Stimulated activated CD4-positive, alpha-beta T cell treated with anti-CD3 and anti-CD28 coated beads, Interleukin-1b, Interleukin-23, amount 100 ng/mL, for 4 hours (primary cell): ENCODE data around the gene MRPS21.
A peak's percentile ranks its signal among the peaks of the same experiment; 100 is the strongest.
"Not testable (repeated sequence)": the region's sequence is repeated elsewhere in the genome, so short reads cannot be mapped to it uniquely, and the experiment has no call there.

ENCODE experiments used
- DNase-seq, 2 donors: peaks; one replicate each; pipeline ENCODE4 v3.0.0-alpha.2; 2020; ENCODE audit warnings: low read depth in 2 of 2

MRPS21 gene

DNA sequence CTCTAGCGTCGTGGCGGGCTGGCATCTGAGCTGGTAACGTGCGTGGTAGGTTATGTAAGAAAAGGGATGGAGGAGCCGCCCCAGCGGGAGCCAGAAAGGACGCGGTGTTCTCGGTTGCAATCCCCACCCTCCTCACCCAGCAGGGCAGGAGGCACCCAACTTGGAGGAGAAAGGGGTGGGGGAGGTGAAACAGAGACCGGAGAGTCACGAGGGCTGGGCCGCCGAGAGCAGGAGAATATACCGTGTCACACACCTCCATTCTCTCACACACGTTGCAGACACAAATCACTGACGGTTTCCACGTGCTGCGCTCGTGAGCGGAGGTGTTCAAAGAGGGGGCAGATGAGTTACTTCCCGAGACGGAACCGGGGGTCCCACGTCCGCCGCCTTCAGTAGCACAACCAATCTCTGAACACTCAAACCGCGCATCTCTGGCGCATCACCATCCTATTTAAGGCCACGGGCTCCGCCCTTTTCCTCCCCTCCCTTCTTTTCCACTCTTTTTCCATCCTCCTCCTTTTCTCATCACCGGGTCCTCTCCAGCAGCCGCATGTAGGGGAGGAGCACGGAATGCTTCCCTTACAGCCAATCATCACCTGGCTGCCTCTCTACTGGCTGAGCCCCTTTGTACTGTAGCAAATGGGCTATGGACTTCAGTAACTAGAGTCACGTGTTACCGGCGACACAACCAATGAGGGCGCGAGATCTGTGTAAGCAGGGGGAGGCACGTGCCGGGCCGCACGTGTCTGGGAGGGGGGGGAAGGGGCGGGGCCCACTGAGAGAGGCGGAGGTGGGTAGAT lies 11.7 kb upstream of the MRPS21 start, which contains the start of gene CIART:
CIART (plus strand) TSS at position 797 of the 800 bp plus-strand sequence. CDS start 714 bp downstream, outside the sequence.
- DNase-seq: peak; percentile 60 to 75

DNA sequence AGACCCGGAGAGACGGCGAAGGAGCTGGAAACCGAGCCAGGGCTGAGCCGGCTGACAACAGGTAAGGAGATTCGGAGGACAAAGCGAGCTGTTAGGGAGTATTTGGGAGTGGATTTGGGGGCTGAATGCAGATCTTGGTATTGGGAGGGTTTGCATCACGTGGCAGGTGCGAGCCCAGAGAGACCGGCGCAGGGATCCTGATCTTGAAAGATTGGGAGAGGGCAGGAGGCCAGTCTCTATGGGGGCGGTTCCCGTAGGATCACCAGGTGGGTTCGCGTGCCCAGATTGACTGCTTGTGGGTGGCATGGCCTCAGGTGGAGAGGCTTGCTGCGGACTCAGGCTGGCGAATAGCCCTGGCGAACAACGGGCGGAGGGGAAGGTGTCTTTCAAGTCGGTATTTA lies 11.1 kb upstream of the MRPS21 start:
- DNase-seq: no peak

DNA sequence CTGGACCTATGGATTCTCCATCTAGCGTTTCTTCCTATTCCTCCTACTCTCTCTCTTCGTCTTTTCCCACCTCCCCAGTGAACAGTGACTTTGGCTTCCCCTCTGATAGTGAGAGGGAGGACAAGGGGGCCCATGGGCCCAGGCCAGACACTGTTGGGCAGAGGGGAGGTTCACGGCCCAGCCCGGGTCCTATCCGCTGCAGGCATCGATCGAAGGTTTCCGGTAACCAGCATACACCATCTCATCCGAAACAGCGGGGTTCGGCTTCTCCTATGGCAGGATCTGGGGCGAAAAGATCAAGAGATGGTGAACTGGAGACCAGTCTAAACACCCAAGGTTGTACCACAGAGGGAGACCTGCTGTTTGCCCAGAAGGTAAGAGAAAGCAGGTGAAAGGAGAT lies 10.4 kb upstream of the MRPS21 start:
- DNase-seq: no peak

DNA sequence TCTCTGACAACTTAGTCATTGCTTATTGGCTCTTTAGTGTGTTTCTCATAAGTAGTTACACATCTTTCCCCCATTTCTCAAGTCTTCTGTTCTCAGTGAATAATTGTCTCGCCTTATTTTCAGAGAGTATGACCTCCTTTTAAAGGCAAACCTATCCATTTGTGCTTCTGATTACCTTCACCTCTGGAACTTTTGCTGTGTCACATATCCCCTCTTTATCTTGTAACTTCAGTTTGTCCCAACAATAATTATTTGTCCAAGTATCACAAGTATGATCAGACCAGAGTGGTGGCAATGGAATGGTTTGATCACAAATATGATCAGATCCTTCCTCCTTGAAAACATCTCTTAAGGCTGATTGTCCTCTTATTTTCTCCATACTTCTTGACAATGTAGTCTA lies 5.3 kb upstream of the MRPS21 start:
- no peak for DNase-seq

DNA sequence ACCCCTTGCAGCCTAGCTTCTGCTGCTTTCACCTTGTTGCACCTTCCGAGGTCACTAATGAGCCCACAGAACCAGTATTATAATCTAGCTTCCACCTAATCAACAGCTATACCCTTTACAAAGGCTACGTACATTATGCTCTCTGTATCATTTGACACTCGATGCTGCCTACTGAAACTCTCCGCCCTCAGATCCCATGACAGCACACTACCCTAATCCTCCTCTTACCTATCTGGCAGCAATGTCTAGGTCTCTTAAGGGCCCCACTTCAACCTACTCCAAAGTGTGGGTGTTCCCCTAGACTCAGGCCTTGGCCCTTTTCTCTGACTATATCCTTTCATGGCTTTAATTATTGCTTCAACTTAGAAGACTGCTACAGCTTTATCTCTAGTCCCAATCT lies 4.8 kb upstream of the MRPS21 start:
- no peak for DNase-seq

DNA sequence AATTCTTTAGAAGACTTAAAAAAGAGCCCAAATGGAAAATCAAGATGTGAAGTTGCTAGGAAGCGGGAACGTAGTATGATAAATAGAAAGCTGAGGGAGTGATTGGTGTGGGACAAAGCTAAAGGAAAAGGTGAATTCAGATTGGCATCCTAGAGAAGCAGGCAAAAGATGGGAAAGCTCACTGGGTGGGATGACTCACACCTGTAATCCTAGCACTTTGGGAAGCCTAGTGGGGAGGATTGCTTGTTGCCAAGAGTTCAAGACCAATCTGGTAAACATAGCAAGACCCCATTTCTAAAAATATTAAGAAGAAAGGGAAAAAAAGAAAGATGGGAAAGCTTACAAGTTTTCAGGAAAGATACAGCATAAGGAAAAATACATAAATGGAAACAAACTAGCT lies 1.8 kb downstream of the MRPS21 start:
- DNase-seq: no peak

DNA sequence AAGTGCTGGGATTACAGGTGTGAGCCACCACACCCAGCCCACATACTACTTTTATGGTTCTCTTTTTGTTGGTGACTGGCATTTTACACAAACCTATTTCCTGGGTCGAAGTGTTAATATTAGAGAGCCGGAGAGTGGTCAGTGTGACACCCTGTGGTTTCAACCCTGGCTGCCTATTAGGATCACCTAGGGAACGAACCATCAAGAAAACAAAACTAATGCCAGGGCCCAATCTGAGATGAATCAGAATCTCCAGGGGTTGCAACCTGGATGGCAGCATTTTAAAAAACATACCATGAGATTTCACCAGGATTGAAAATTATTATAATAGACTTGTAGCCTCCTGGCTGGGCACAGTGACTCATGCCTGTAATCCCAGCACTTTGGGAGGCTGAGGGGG lies 6.1 kb downstream of the MRPS21 start:
- no peak for DNase-seq

DNA sequence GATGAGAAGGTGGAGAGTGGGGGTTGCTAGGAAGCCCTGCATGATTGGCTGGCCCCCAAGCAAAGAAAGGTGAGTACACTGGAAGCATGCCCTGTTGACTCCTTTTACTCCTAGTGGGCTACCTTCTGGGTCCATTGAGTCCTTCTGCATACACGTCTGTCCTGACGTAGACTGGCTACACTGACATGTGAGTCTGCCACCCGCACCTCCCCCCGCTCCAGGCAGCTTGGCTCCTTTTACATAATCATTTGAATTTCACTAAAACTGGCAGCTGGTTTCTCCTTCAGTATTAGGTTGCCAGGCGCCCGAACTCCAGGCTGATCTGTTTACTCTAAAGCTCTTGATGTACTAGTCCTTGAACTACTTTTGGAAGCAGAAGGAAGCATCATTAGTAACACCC lies 8.7 kb downstream of the MRPS21 start:
- DNase-seq: no peak

DNA sequence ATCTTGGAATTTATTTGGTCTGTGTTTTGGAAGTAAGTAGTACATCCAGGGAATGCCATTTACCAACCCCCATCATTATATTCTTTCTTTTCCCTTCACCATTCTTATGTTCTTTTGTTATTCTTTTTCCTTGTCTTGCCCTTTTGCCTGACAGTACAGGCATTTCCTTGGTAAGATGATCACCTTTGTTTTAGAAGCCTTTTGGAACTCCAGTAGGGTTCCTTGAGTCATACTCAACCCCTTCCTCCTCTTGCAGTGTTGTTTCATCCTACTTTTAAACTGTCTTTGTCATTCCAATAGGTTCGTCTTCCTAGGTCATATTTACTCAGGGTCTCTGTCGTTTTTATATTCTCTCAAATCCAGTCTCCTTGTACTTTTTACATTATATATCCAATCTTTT lies 9.2 kb downstream of the MRPS21 start:
- DNase-seq: no peak

DNA sequence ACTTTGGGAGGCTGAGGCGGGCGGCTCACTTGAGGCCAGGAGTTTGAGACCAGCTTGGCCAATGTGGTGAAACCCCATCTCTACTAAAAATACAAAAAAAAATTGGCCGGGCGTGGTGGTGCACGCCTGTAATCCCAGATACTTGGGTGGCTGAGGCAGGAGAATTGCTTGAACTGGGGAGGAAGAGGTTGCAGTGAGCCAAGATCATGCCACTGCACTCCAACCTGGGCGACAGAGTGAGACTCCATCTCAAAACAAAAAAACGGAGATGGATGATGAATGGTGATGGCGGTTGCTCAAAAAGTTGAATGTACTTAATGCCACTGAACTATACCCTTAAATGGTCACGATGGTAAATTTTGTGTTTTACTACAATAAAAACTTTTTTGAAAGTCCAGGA lies 14.9 kb downstream of the MRPS21 start:
- DNase-seq: not testable (repeated sequence)

DNA sequence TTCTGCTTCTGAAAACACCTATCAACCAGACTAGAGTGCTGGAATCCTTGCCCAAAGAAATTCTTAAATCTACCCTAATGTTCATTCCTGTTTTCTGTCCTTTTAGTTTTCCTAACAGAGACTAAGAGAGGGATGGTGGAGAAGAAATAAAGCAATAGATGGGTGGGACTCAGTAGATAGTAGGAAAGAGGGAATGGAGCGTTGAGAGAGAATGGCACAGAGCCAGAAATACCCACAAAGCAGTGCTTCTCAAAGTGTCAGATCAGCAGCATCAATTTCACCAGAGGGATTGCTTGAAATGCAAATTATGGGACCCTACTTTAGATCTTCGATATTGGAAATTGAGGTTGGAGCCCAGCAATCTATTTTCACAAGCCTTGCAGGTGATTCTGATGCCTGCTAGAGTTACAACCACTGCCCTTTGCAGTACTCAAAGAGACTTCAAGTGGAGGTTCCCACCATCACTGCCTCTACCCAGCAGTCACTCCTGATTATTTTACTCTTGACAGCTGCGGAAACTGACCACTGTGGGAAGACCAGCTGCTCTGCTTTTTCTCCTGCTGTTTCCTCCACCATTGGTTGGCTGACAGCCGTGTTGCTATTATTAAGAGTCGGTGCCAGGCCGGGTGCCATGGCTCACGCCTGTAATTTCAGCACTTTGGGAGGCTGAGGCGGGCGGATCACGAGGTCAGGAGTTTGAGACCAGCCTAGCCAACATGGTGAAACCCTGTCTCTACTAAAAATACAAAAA lies 16.3 kb downstream of the MRPS21 start:
- DNase-seq: no peak

DNA sequence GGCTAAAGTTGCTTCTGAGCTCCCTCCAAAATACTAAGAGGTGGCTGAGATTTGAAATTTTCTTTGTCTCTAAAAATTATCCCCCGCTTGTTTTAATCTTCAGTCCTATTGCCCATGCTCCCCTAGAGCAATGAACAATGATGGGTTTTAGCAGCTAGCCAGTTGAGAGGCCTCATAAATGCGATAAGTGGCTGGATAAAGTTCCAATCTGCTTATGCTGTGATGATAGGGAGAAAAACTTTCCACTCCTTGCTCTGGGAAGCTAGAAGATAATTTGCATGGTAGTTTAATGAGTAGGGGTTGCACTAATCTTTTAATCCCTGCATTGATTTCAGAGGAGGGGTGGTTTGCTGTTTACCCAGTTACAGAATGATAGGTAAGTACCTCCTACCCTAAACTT lies 18.1 kb downstream of the MRPS21 start:
- DNase-seq: no peak

DNA sequence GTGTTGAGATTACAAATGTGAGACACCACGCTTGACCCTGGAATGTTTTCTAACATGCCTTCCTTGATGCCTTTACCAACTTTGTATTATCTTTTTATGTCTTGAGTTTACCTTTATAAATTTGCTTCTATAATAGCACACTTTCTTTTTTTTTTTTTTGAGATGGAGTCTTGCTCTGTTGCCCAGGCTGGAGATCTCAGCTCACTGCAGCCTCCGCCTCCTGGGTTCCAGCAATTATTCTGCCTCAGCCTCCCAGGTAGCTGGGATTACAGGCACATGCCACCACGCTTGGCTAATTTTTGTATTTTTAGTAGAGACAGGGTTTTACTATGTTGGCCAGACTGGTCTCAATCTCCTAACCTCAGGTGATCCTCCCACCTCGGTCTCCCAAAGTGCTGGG lies 21.0 kb downstream of the MRPS21 start:
- DNase-seq: not testable (repeated sequence)

DNA sequence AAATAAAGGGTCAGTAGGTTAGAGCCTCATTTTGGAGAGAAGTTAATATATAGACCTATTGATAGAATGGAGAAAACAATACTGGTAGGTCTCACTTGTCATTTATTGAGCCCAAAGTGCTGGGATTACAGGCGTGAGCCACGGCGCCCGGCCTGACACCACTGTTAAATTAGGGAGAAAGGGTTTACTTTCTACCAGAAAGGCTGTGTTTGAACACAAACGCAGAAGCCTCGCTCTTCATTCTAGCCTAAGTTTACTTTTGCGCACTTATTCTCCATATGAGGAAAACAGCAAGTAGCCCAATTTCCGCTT lies 27.0 kb downstream of the MRPS21 start:
- no peak for DNase-seq

DNA sequence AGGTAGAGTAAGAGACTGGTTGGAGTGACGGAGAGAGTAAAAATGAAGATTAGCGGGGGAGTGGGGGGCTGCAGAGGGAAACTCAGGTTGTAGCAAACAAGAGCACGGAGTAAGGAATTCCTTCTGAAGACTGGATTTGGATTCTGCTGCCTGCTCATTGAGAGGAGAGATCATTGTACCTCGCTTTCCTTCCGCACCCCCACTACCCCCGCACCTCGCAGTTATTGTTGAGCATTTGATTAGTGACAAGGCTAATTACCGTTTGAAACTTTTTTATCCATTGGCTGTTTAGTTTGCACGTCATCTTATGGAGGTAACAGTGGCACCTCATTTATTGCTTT lies 28.1 kb downstream of the MRPS21 start:
- DNase-seq: no peak

DNA sequence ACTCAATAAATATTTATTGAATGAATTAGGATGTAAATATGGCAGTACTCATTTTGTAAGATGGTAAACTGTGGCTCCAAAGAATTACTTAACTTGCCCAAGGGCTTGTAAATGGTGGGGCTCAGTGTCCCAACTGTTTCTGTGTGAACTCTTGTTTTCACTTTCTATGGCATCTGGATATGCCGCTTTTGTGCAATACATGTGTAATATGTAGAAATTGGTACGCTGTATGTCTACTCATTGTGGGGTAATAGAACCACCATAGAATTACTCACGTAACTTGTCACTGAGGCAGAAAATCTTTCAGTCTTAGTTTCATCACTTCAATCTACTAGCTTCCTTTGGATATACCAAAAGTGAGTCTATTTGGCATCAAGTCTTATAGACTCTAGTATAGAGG lies 28.6 kb downstream of the MRPS21 start:
- no peak for DNase-seq

DNA sequence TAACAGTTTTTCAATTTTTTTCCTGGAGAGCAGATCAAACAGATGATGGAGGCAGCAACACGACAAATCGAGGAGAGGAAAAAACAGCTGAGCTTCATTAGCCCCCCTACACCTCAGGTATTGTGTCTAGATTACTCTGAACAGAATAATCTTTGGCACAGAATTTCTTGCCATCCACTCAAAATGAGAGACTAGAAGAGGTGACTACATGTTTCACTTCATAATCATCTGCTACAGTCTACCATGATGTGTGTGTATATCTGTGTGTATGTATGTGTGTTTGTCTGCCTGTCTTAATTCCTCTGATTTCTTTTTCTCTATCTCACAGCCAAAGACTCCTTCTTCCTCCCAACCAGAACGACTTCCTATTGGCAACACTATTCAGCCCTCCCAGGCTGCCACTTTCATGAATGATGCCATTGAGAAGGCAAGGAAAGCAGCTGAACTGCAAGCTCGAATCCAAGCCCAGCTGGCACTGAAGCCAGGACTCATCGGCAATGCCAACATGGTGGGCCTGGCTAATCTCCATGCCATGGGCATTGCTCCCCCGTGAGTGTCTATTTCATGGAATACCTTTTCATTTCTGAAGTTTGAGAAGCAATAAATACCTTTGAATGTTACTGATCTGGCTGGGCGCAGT lies 39.1 kb downstream of the MRPS21 start:
- DNase-seq: no peak

DNA sequence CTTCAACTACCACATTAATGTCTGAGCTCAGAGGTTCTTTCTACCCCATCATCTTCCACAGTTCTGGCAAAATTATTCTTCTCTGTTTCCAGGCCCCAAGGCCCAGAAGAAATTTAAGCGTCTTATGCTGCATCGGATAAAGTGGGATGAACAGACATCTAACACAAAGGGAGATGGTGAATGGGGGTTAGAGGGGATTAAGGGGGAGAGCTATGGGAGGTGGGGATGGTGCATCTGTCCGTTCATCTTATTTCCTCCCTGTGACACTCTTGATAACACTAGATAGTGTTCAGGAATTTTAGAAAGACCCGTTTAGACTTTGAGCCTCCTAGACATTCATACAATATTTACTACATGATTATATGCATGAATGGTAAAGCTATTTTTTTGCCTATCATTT lies 52.7 kb downstream of the MRPS21 start:
- no peak for DNase-seq

DNA sequence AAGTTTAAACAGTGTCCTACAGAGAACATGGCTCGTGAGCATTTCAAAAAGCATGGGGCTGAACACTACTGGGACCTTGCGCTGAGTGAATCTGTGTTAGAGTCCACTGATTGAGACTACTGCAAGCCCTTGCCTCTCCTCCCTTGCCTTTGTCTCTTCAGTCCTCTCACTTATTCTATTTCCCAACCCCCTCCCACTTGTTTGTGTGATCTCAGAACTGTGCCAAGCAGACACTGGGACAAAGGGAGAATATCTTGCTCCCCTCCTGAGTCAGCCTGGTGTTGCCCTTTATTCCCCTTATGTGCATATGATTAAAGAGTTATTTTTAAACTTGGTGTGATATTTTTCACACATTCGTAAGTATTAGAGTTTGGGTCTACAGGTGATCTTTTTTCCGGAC lies 59.2 kb downstream of the MRPS21 start:
- no peak for DNase-seq
